Spleen (tissue), 11 donors: ENCODE data around the gene PPCDC. TPM values are rescaled to one million over a fixed set of nuclear protein-coding genes. Genes with fewer than 3 reads are reported as not detected.

Source experiments
- DNase-seq: peaks from one replicate; pipeline ENCODE4 v3.0.0-alpha.2; 2020
- H3K27ac ChIP-seq, 8 donors: fragments of 200-600 bp; sonication (generic) in 7 of 8; 1 replicate in 4 of 8; 2 replicates in 4 of 8; pipeline versions ENCODE4 v1.5.0 to v1.8.0; 2016 to 2021; ENCODE audit warnings: inconsistent platforms in 4 of 8, mild to moderate bottlenecking in 4 of 8, moderate library complexity in 1 of 8
- H3K27me3 ChIP-seq, 7 donors: fragments of 200-600 bp; sonication (generic) in 6 of 7; replicated peaks in 1 of 7; 1 replicate in 4 of 7; 2 replicates in 3 of 7; pipeline versions ENCODE4 v1.5.0 to v1.8.0; 2016 to 2021; ENCODE audit warnings: inconsistent platforms in 3 of 7, mild to moderate bottlenecking in 1 of 7
- H3K36me3 ChIP-seq, 6 donors: fragments of 200-600 bp; sonication (generic) in 5 of 6; 1 replicate in 4 of 6; 2 replicates in 2 of 6; pipeline versions ENCODE4 v1.5.0 to v1.8.0; 2016 to 2021; ENCODE audit warnings: inconsistent platforms in 2 of 6
- H3K4me1 ChIP-seq, 6 donors: fragments of 200-600 bp; sonication (generic) in 5 of 6; 1 replicate in 3 of 6; 2 replicates in 3 of 6; pipeline versions ENCODE4 v1.5.0 to v1.8.0; 2016 to 2021; ENCODE audit warnings: inconsistent platforms in 3 of 6
- H3K4me3 ChIP-seq, 8 donors: fragments of 200-600 bp; sonication (generic) in 7 of 8; 1 replicate in 4 of 8; 2 replicates in 4 of 8; pipeline versions ENCODE4 v1.5.0 to v1.8.0; 2016 to 2021; ENCODE audit warnings: inconsistent platforms in 4 of 8, mild to moderate bottlenecking in 4 of 8, moderate library complexity in 2 of 8
- H3K9me3 ChIP-seq, 8 donors: fragments of 200-600 bp; sonication (generic) in 7 of 8; 1 replicate in 4 of 8; 2 replicates in 4 of 8; pipeline versions ENCODE4 v1.5.0 to v1.8.0; 2016 to 2021; ENCODE audit warnings: inconsistent platforms in 4 of 8
- POLR2A ChIP-seq, 3 donors: fragments of 450-650 bp; IDR thresholded peaks; one replicate each; pipeline ENCODE4 v1.5.1; 2017; ENCODE audit warnings: antibody characterized with exemption in 3 of 3, mild to moderate bottlenecking in 1 of 3
- POLR2AphosphoS5 ChIP-seq, 3 donors: sonication (generic); formaldehyde crosslinking; IDR thresholded peaks; one replicate each; pipeline ENCODE4 v1.5.1; 2017; ENCODE audit warnings: antibody characterized with exemption in 3 of 3
- WGBS, 5 donors: extraction: QIAGEN DNeasy Blood & Tissue Kit in 3 of 5; methylation state at CpG; one replicate each; pipeline versions ENCODE4 v1.1.5 to v1.1.7; 2013 to 2018; 5-methylcytosine and 5-hydroxymethylcytosine counted together
- intact Hi-C: fragments of 100-400 bp; cut with DNase I; formaldehyde crosslinking; loops from one replicate; pipeline ENCODE4 v1.15.0; 2023; ENCODE audit warnings: low total_unique reads
- polyA plus RNA-seq, 3 donors: library from polyadenylated mRNA; stranded (reverse); fragments of 200-250 nt; gene quantifications; one replicate each; pipeline ENCODE4 v1.2.1, GENCODE V29; 2013
- total RNA-seq, 7 donors: library from RNA; depleted of rRNA in 3 of 7; stranded (reverse); fragments of >200 nt in 3 of 7; fragmentation: NEBNext Ultra II Directional in 4 of 7; extraction: Animal tissue kit (Norgen Biotek cat#: 25700) in 4 of 7; gene quantifications; one replicate each; pipeline versions ENCODE4 v1.1.0 to v1.2.1, GENCODE V29; 2016 to 2021
- TF ChIP-seq, protein P1 (sequence below), 11 experiments: fragments of 200-600 bp in 7 of 11; fragments of 450-650 bp in 4 of 11; sonication (generic) in 4 of 11; IDR thresholded peaks in 8 of 11; conservative IDR thresholded peaks in 3 of 11; 1 replicate in 7 of 11; 2 replicates in 4 of 11; pipeline versions ENCODE4 v1.4.0 to v1.8.0; 2016 to 2021; ENCODE audit warnings: antibody characterized with exemption in 11 of 11, inconsistent platforms in 4 of 11, mild to moderate bottlenecking in 1 of 11
- donor health status: healthy with polysubstance abuse.
- donor health status: DM: no; HTN: no; CAD: no; lungs with moderate emphysema.
- donor health status: DM: no; HTN: no; CAD: no.
- donor health status: Bipolar disorder and iron deficiency.
- donor health status: healthy.
- donor health status: DM: no; HTN: no; CAD: no.
- donor health status: DM: yes; HTN: yes; CAD: no.

The PPCDC gene
- total and polyA plus RNA-seq, 10 donors = 13.8 to 29.0 (median 22.2) TPM

DNA sequence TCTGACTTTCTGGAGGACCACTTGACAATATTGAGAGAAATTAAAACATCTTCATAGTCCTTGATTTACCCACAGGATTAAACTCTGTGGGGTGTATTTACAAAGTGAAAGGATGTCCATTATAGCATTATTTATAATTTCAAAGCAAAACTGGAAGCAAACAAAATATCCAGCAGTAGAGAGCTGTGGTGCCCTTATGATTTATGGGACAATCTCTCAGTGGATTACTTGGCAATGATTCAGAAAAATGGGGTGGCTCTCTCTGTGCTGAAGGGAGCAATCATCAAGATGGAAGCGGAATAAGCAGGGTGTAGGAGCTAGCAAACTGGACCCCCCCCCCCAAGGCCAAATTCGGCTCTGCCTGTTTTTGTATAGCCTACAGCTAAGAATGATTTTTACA lies 9.0 kb downstream of the PPCDC start:
- WGBS, 5 donors = 88 to 98% (median 93%) methylated on average over 2 of the region's 2 CpGs
- H3K27me3 ChIP-seq = no peaks in the 10 kb centered on the region
- H3K4me3 ChIP-seq = no peak overlapping the region
- H3K4me1 ChIP-seq = peaks cover 18 to 77% (median 57%) of the 10 kb centered on the region in 6 donors
- H3K9me3 ChIP-seq = no peaks in the 10 kb centered on the region
- peak overlapping the region in 6 of 8 donors; percentile 29 to 87 (median 60) for H3K27ac ChIP-seq
- TF ChIP-seq POLR2A (IDR thresholded peaks at IDR 0.05) (no peak), POLR2AphosphoS5 (IDR thresholded peaks at IDR 0.05) (no peak)
- TF ChIP-seq, protein P1, sequence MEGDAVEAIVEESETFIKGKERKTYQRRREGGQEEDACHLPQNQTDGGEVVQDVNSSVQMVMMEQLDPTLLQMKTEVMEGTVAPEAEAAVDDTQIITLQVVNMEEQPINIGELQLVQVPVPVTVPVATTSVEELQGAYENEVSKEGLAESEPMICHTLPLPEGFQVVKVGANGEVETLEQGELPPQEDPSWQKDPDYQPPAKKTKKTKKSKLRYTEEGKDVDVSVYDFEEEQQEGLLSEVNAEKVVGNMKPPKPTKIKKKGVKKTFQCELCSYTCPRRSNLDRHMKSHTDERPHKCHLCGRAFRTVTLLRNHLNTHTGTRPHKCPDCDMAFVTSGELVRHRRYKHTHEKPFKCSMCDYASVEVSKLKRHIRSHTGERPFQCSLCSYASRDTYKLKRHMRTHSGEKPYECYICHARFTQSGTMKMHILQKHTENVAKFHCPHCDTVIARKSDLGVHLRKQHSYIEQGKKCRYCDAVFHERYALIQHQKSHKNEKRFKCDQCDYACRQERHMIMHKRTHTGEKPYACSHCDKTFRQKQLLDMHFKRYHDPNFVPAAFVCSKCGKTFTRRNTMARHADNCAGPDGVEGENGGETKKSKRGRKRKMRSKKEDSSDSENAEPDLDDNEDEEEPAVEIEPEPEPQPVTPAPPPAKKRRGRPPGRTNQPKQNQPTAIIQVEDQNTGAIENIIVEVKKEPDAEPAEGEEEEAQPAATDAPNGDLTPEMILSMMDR (IDR thresholded peaks at IDR 0.05 in 8 of 11, conservative IDR thresholded peaks at IDR 0.05 in 3 of 11) = no peak
- no peak for DNase-seq
- peaks cover 0 to 22% (median 0%) of the 10 kb centered on the region in 6 donors for H3K36me3 ChIP-seq
- intact Hi-C loops = no loop called here

DNA sequence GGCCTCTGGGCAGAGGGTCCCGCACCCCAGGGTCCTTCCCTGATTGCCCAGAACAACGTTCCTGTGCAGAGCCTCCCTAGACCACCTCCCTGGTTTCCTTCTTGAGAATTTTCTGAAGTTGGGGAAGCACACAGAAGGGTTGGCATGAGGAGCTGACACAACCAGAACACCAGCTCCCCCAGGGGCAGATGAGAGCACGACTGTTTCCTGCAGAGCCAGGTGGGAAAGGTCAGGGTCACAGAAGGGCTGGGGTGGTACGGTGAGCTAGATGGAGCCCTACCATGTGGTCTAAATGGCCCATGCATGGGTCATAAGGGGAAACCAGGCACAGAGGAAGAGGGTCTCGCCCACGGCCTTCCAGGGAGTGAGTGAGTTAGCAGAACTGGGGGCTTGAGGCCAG lies 10.4 kb downstream of the PPCDC start:
- Histone ChIP-seq H3K27me3 (no peaks in the 10 kb centered on the region), H3K4me1 (peaks cover 15 to 74% (median 53%) of the 10 kb centered on the region in 6 donors), H3K36me3 (peaks cover 0 to 18% (median 0%) of the 10 kb centered on the region in 6 donors), H3K4me3 (no peak overlapping the region), H3K9me3 (no peaks in the 10 kb centered on the region), H3K27ac (peak overlapping the region in 1 of 8 donors; percentile 18)
- DNase-seq = no peak
- TF ChIP-seq, protein P1 (IDR thresholded peaks at IDR 0.05 in 8 of 11, conservative IDR thresholded peaks at IDR 0.05 in 3 of 11) = no peak
- WGBS, 5 donors = 63 to 71% (median 66%) methylated on average over 6 of the region's 6 CpGs
- intact Hi-C loops = no loop called here

DNA sequence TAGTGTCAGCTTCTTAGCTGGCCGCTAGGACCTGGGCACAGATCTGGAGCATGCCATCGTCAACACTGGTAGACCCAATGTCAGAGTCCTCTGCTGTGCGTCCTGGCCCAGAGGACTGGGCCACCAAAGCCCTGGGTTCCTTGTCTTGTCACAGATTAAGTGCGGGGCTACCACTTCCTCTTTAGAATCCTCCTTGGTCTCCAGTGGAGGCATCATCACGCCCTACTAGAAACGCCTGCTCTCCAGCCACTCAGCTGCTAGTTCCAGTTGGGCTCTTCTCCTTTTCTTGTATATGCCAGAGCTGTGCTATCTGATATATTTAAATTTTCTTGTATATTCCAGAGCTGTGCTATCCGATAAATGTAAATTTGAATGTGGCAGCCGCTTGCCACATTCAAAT lies 11.2 kb downstream of the PPCDC start:
- intact Hi-C loops = no loop called here
- Histone ChIP-seq H3K4me1 (peaks cover 10 to 74% (median 48%) of the 10 kb centered on the region in 6 donors), H3K36me3 (peaks cover 0 to 18% (median 0%) of the 10 kb centered on the region in 6 donors), H3K9me3 (no peaks in the 10 kb centered on the region), H3K4me3 (no peak overlapping the region), H3K27ac (peak overlapping the region in 2 of 8 donors; percentile 18 to 41), H3K27me3 (no peaks in the 10 kb centered on the region)
- no peak for DNase-seq
- TF ChIP-seq POLR2AphosphoS5 (IDR thresholded peaks at IDR 0.05) = no peak
- 73 to 84% (median 76%) methylated on average over 8 of the region's 8 CpGs for WGBS, 5 donors

DNA sequence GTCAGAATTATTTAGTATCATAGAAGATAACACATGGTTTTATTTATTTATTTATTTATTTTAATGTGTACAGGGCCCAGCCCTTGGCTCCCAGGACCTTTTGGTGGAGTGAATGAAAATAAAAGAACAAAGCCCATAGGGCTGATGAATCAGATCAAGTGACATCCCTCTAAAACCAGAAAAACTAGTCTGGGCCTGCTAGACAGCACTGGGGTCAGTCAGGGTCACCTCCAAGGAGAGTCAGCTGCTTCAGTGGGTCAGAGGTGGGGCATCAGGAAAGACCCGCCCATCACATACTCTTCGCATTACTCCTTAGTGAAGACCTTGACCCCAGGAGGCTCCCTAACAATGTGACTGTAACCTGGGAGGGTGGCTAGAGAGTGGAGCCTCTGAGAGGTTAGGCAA lies 12.8 kb downstream of the PPCDC start:
- no peak for DNase-seq
- 77 to 88% (median 85%) methylated on average over 2 of the region's 2 CpGs for WGBS, 5 donors
- Histone ChIP-seq H3K27me3 (no peaks in the 10 kb centered on the region), H3K27ac (no peak overlapping the region), H3K36me3 (peaks cover 0 to 18% (median 0%) of the 10 kb centered on the region in 6 donors), H3K9me3 (no peaks in the 10 kb centered on the region), H3K4me1 (peaks cover 9 to 65% (median 33%) of the 10 kb centered on the region in 6 donors), H3K4me3 (no peak overlapping the region)
- intact Hi-C loops = no loop called here
- TF ChIP-seq POLR2A (IDR thresholded peaks at IDR 0.05) = no peak
- no peak for TF ChIP-seq POLR2AphosphoS5 (IDR thresholded peaks at IDR 0.05)
- TF ChIP-seq, protein P1 (IDR thresholded peaks at IDR 0.05 in 8 of 11, conservative IDR thresholded peaks at IDR 0.05 in 3 of 11) = no peak

DNA sequence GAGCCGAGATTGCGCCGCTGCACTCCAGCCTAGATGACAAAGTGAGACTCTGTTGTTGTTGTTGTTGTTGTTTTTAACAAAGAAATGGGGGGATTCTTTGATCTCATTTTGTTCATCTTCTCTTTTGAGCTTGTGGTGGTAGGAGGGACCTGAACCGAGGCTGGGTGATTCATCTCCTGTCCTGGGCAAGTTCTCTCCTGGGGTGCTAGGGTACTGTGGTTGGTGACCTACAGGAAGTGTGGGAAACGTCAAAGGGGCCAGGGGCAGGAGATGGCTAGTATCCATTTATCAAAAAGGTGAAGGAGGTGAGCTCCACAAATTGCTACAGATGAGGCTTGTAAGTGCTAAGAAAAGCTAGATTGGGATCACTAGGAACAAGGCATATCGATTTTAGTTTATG lies 14.3 kb downstream of the PPCDC start:
- WGBS, 5 donors = 66 to 70% (median 67%) methylated on average over 6 of the region's 6 CpGs
- Histone ChIP-seq H3K27me3 (no peaks in the 10 kb centered on the region), H3K27ac (no peak overlapping the region), H3K4me3 (no peak overlapping the region), H3K36me3 (peaks cover 0 to 18% (median 0%) of the 10 kb centered on the region in 6 donors), H3K9me3 (no peaks in the 10 kb centered on the region), H3K4me1 (peaks cover 5 to 65% (median 34%) of the 10 kb centered on the region in 6 donors)
- intact Hi-C loops = no loop called here
- TF ChIP-seq POLR2A (IDR thresholded peaks at IDR 0.05) (no peak), POLR2AphosphoS5 (IDR thresholded peaks at IDR 0.05) (no peak)
- TF ChIP-seq, protein P1 (IDR thresholded peaks at IDR 0.05 in 8 of 11, conservative IDR thresholded peaks at IDR 0.05 in 3 of 11) = no peak
- DNase-seq = no peak
